ENCODE results near the gene TXNRD1.

DNA sequence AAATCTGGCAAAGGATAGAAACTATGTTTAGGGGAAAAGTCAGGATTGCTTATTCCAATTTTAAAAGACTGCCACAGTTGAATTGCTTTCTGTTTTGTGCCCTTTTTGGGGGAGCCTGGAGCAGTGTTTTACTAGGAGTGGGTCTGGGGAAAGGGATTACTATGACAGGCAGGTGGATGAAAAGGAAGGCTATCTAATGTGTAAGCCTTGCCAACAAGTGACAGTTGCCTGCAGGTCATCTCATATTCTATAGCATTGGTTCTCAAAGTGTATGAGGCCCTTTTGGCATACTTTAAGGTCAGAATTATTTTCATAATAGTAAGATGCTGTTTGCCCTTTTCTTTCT lies 92.0 kb downstream of the TXNRD1 start:
- no peak for TF ChIP-seq POLR2A (IDR thresholded peaks at IDR 0.05; ENCODE audit: low read length)
- TF ChIP-seq GATA1 (IDR thresholded peaks at IDR 0.05; ENCODE audit: low read depth, low read length) = no peak

Measured in erythroblast (primary cell).